Fibroblast of skin of left biceps (primary cell): ENCODE results near the gene ANKRD40.
"Not testable (repeated sequence)": the region's sequence is repeated elsewhere in the genome, so short reads cannot be mapped to it uniquely, and the experiment has no call there.

Experiments used
- DNase-seq, 2 experiments: peaks; one replicate each; pipeline ENCODE4 v3.0.0-alpha.2; 2013; ENCODE audit warnings: low read depth in 2 of 2

The ANKRD40 gene

GRCh38 chr17:50707289-50708049 lies at the start of gene ANKRD40:
TSS of gene ANKRD40 (minus strand) at chr17:50707914. CDS start at chr17:50707654, 260 bp downstream.
- peak; percentile 88 to 90 for DNase-seq

- DNase-seq = no peak
These were observed 46.8 kb upstream of the ANKRD40 start for GRCh38 chr17:50754521-50754920.

- no peak for DNase-seq
These were observed 41.5 kb upstream of the ANKRD40 start for GRCh38 chr17:50749245-50749644.

GRCh38 chr17:50745631-50746030 lies 37.9 kb upstream of the ANKRD40 start:
- DNase-seq = no peak

GRCh38 chr17:50739098-50739497 lies 31.4 kb upstream of the ANKRD40 start:
- no peak for DNase-seq

- DNase-seq = no peak
These were observed 29.5 kb upstream of the ANKRD40 start for GRCh38 chr17:50737118-50737698.

GRCh38 chr17:50735287-50735686 lies 27.6 kb upstream of the ANKRD40 start:
- DNase-seq = no peak

- no peak for DNase-seq
These were observed 24.1 kb upstream of the ANKRD40 start for GRCh38 chr17:50731575-50732460.

- DNase-seq = no peak
These were observed 21.4 kb upstream of the ANKRD40 start for GRCh38 chr17:50728881-50729765.

- DNase-seq = no peak
These were observed 20.4 kb upstream of the ANKRD40 start for GRCh38 chr17:50728112-50728429.

- DNase-seq = no peak
These were observed 18.3 kb upstream of the ANKRD40 start for GRCh38 chr17:50725769-50726655.

- DNase-seq = not testable (repeated sequence)
These were observed 16.9 kb upstream of the ANKRD40 start for GRCh38 chr17:50724622-50725021.

- DNase-seq = no peak
These were observed 15.0 kb upstream of the ANKRD40 start for GRCh38 chr17:50722746-50723145.

GRCh38 chr17:50721194-50722010 lies 13.7 kb upstream of the ANKRD40 start:
- no peak for DNase-seq

- no peak for DNase-seq
These were observed 12.4 kb upstream of the ANKRD40 start for GRCh38 chr17:50719924-50720794.

- DNase-seq = peak; percentile 82 to 84
These were observed 11.6 kb upstream of the ANKRD40 start, which contains the start of gene LUC7L3 for GRCh38 chr17:50719144-50719923. TSS of gene LUC7L3 (plus strand) at chr17:50719603. CDS start at chr17:50719733, 130 bp downstream.

- DNase-seq = no peak
These were observed 7.8 kb upstream of the ANKRD40 start for GRCh38 chr17:50715471-50715870.

- DNase-seq = no peak
These were observed 4.9 kb upstream of the ANKRD40 start for GRCh38 chr17:50712641-50713040.
